Measurements from ENCODE around the gene ADCY3. TPM values are rescaled to one million over a fixed set of nuclear protein-coding genes. Genes with fewer than 3 reads are reported as not detected.

The ADCY3 gene
- total RNA-seq, 3 donors from 2014 or later: 29.3 to 89.1 (median 56.1) TPM

DNA sequence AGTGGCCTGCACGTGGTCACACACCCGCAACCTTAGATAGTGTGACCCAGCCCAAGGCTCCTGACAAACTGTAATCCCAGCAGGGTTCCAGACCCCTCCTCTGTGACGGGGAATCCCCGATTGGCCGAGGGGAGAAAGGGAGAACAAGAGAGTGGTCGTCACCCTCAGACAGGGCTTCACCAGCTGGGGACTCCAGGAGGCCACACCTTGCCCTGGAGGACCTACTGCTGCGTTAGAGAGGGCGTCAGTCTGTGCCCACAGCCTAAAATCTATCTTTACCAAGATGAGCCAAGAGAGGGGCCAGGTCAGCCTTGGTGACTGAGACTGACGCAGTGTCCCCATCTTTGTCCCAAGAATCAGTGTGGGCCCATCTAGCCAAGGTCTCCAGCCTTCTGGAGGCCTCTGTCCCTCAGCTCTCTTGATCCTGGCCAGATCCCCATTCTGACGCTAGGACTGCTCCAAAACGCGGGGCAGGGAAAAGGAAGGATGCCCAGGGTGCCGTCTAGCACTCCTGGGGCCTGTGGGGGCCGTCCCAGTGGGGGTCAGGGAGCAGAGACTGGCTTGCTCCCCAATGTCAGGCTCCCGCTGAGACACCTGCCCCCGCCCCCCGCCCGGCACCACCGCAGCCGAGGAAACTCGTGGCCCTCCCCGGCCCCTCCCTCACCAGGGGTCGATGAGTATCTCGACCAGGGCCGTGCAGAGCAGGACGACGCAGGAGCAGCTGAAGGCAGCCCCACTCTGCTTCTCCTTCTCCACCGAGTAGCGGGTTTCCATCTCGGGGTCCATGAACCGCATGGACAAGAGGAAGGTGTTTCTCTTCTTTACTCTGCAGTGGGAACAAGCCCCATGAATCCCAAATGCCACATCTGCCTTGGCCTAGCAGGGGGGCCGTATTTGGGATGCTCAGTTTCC lies 86.0 kb downstream of the ADCY3 start:
- no peak for DNase-seq (ENCODE audit: low spot score in 2 of 2)
- intact Hi-C loops (cut with DNase I; ENCODE audit: low total_unique reads): no loop called here
- no peak overlapping the region for H3K4me3 ChIP-seq
- TF ChIP-seq POLR2A (IDR thresholded peaks at IDR 0.05): no peak
- TF ChIP-seq POLR2AphosphoS5 (IDR thresholded peaks at IDR 0.05): no peak
- TF ChIP-seq CTCF (IDR thresholded peaks at IDR 0.05): no peak
- H3K27me3 ChIP-seq: no peaks in the 10 kb centered on the region
- H3K36me3 ChIP-seq: peaks cover 6% of the 10 kb centered on the region
- H3K27ac ChIP-seq: no peak overlapping the region
- H3K9me3 ChIP-seq: no peaks in the 10 kb centered on the region
- no peaks in the 10 kb centered on the region for H3K4me1 ChIP-seq

DNA sequence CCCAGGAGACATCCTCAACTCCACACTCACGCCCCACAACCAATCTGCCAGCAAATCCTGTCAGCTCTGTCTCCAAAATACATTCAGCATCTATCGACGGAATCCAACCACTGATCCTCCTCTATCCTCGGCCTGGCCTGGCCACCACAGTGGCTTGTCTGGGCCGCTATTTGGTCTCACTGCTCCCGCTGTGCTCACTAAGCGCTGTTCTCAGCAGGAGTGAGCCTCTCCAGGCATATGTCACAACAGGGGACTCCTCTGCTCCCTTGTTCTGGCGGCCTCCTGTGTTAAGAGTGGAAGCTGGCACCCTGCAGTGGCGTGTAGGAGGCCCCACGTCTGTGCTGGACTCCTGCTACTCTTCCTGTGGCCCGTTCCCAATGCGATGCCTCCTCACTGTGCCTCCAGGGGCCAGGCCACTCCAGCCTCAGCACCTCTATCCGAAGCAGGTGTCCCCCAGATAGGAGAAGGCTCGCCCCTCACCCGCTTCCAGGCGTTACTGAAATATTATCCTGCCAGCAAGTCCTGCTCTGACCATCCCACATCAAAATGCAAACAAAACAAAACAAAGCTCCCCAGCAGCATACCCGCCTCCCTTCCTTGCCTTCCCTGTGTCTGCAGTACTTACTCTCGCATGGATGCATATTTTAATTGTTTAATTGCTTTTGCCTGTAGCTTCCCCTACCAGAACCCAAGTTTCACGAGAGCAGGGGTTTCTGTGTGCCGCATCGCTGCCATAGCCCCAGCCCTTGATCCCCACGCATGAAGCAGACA lies 86.9 kb downstream of the ADCY3 start:
- Histone ChIP-seq H3K27me3 (no peaks in the 10 kb centered on the region), H3K9me3 (no peaks in the 10 kb centered on the region), H3K36me3 (peaks cover 6% of the 10 kb centered on the region), H3K27ac (no peak overlapping the region), H3K4me1 (no peaks in the 10 kb centered on the region), H3K4me3 (no peak overlapping the region)
- intact Hi-C loops (cut with DNase I; ENCODE audit: low total_unique reads): no loop called here
- TF ChIP-seq POLR2A (IDR thresholded peaks at IDR 0.05): no peak
- no peak for TF ChIP-seq CTCF (IDR thresholded peaks at IDR 0.05)
- TF ChIP-seq POLR2AphosphoS5 (IDR thresholded peaks at IDR 0.05): no peak
- DNase-seq (ENCODE audit: low spot score in 2 of 2): no peak

- no peak overlapping the region for H3K27ac ChIP-seq
- no peaks in the 10 kb centered on the region for H3K9me3 ChIP-seq
- intact Hi-C loops (cut with DNase I; ENCODE audit: low total_unique reads): no loop called here
- no peaks in the 10 kb centered on the region for H3K4me1 ChIP-seq
- no peaks in the 10 kb centered on the region for H3K27me3 ChIP-seq
- H3K4me3 ChIP-seq: no peak overlapping the region
- H3K36me3 ChIP-seq: peaks cover 5% of the 10 kb centered on the region
- no peak for TF ChIP-seq CTCF (IDR thresholded peaks at IDR 0.05)
- TF ChIP-seq POLR2AphosphoS5 (IDR thresholded peaks at IDR 0.05): no peak
- no peak for DNase-seq (ENCODE audit: low spot score in 2 of 2)
Observed at GRCh38 chr2:24832521-24832920, 87.5 kb downstream of the ADCY3 start.

DNA sequence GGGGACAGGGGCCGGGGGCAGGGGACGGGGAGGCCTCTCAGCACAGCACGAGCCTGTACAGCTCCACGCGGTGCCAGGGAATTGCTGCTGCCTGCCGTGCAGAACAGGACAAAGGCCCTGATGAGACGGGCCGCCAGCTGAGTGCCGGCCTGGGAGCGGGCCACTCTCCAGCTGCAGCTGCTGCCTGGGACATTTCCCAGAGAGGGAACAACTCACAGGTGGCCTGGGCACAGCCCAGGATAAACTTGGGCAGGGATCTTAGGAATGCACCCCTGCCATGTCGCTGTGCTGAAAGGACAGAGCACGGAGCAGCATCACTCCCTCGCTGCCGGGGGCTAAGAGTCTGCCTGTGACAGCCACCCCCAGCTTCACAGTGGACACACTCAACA lies 88.0 kb downstream of the ADCY3 start:
- DNase-seq (ENCODE audit: low spot score in 2 of 2): peak in 1 of 2 donors; percentile 37
- Histone ChIP-seq H3K4me3 (no peak overlapping the region), H3K9me3 (no peaks in the 10 kb centered on the region), H3K27me3 (no peaks in the 10 kb centered on the region), H3K36me3 (peaks cover under 1% of the 10 kb centered on the region), H3K27ac (no peak overlapping the region), H3K4me1 (no peaks in the 10 kb centered on the region)
- TF ChIP-seq POLR2AphosphoS5 (IDR thresholded peaks at IDR 0.05) (no peak), POLR2A (IDR thresholded peaks at IDR 0.05) (no peak), CTCF (IDR thresholded peaks at IDR 0.05) (no peak)
- intact Hi-C loops (cut with DNase I; ENCODE audit: low total_unique reads): no loop called here

Measured in breast epithelium (tissue), 4 donors.